Brain pericyte (primary cell): Measurements from ENCODE around the gene ANGEL2.
"Not testable (repeated sequence)": the region's sequence is repeated elsewhere in the genome, so short reads cannot be mapped to it uniquely, and the experiment has no call there.

ENCODE experiments used
- DNase-seq: peaks from one replicate; pipeline ENCODE4 v3.0.0-alpha.2; 2012; ENCODE audit warnings: low read depth, low spot score

Gene ANGEL2

DNA sequence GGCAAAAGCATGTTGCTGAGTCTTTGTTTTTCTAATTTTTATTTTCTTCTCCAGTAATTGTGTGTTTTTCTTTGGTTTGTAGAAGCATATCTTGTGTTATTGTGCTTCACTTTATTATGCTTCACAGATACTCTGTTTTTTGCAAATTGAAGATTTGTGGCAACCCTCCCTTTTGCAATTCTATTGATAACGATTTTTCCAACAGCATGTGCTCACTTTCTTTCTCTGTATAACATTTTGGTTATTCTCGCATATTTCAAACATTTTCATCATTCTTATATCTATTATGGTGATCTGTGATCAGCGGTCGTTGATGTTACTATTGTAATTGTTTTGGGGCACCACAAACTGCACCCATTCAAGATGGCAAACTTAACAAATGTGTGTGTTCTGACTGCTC lies 3.8 kb upstream of the ANGEL2 start:
- no peak for DNase-seq

DNA sequence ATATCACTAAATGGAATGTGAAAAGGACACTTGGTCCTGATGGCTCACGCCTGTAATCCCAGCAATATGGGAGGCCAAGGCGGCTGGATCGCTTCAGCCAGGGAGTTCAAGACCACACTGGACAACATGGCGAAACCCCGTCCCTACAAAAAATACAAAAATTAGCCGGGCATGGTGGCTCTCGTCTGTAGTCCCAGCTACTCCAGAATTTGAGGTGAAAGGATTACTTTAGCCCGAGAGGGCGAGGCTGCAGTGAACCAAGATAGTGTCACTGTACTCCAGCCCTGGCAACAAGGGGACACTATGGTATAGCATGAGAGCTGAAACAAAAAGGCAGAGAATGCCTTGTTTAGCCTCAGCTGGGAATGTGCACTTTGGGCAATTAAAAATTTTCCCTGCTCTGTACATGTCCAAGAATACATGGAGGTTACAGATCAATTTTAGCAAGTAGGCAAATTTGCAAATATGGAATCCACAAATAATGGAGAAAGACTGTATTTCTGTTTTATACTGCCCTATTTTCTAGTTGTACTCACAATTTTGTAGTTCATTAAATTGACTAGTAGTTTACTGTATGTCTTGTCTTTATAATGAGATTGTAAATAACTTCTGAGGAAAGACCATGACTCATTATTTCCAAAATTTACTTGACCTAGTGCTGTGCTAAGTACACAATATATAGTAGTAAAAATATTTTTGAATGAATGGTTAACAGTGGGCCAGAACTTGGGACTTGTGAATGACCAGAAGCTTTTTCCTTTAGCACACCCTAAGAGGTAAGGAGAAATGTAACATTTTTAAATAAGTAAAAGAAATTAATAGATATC lies 2.0 kb upstream of the ANGEL2 start:
- DNase-seq = no peak

DNA sequence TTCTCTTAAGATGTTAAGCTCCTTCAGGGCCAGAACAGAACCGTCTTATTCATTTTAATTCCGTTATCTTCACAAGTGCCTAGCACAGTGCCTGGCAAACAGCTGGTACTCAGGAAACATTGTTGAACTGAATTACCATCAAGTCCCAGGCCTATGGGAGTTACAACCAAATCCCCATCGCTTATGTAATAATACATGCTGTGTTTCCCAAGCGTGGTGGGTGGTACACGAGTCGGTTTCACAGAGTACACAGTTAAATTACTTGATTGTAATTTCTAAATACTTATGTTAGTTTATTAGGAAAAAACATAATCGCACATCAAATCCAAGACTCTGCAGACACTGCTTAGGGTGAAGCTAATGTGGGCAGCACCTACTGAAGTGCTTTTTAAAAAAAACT lies 1.0 kb downstream of the ANGEL2 start:
- no peak for DNase-seq

- DNase-seq = no peak
These were observed 7.1 kb downstream of the ANGEL2 start for GRCh38 chr1:213008564-213008963.

DNA sequence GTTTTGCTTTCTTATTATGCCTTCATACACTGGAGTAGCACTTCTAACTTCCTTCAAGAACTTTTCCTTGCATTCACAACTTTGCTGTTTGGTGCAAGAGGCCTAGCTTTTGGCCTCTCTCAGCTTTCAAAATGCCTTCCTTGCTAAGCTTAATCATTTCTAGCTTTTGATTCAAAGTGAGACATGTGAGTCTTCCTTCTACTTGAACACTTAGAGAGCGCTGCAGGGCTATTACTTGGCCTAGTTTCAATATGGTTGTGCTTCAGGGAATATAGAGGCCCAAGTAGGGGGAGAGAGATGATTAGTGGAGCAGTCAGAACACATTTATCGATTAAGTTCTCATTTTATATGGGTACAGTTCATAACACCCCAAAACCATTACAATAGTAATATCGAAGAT lies 12.4 kb downstream of the ANGEL2 start:
- DNase-seq = no peak

DNA sequence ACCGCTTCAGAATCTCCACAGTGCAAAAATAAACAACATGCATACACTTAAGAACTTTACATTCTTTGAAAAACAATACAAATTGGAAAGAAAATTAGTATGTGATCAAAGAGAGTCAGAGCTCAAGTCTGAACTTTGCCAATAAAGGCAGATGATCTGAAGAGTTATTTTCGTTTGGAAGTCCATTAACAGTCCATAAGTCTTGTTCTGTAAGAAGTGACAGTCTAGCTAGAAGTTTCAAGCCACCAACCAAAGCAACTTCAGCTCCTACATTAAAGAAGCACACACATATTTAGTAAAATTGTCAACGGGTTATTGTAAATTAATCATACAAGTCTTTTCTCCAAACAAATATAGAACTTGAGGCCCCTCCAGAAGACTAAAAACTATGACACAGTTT lies 20.7 kb downstream of the ANGEL2 start:
- DNase-seq = no peak

- DNase-seq = not testable (repeated sequence)
These were observed 21.7 kb downstream of the ANGEL2 start for GRCh38 chr1:212993960-212994359.

GRCh38 chr1:212990276-212990675 lies 25.4 kb downstream of the ANGEL2 start:
- DNase-seq = no peak

GRCh38 chr1:212987702-212988322 lies 27.9 kb downstream of the ANGEL2 start:
- no peak for DNase-seq

DNA sequence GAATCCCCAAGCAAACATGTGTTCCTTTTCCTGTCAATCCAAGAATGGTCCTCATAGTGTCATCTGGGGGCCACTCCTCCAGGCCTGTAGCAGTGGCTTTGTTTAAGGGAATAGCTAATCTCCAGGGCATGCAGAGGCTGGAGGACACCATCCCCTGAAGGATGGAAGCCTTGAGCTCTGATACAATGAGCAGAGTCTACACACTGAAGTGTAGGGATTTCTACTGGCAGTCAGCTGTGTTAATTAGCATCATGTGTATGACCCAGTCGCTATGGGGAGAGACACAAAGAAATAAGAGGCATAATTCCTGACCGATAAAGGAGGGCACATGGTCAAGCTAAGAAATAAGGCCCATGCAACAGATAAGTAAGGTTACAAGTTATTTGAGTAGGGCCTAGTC lies 29.1 kb downstream of the ANGEL2 start:
- no peak for DNase-seq

GRCh38 chr1:212984522-212985291 lies 31.0 kb downstream of the ANGEL2 start:
- DNase-seq = no peak

GRCh38 chr1:212983482-212983881 lies 32.2 kb downstream of the ANGEL2 start:
- no peak for DNase-seq

DNA sequence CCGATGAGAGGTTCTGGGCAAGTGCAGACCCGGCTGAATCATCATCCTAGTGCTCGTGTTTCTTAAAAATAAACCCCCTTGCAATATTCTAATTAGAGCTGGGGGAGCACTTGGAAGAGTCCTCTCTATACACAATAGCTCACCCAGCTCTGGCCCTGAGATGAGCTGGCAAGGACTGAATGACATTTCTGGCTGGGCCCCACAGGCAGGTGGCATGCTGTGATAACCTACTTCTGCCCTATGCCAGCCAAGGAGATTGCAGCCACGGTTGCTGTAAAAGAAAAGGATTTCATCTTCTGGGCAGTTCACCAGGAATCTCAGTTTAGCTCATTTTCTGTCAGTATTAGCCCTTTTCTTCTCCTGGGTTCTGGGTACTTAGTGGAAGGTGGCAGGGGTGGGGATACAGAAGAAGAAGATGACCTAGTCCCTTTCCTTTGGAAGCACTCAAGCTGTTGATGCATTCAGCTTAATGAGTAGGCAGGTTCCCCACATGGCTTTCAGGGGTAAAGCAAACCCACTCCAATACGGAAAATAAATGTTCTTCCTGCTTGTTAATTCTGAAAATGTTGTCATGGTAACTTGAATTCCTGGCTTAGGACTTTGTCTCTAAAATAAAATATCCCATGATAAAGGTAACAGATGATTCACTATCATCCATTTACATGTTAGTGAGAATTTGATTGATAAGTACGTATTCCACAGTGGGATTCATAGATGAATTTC lies 33.1 kb downstream of the ANGEL2 start:
- no peak for DNase-seq

- no peak for DNase-seq
These were observed 33.9 kb downstream of the ANGEL2 start for GRCh38 chr1:212981571-212982328.

DNA sequence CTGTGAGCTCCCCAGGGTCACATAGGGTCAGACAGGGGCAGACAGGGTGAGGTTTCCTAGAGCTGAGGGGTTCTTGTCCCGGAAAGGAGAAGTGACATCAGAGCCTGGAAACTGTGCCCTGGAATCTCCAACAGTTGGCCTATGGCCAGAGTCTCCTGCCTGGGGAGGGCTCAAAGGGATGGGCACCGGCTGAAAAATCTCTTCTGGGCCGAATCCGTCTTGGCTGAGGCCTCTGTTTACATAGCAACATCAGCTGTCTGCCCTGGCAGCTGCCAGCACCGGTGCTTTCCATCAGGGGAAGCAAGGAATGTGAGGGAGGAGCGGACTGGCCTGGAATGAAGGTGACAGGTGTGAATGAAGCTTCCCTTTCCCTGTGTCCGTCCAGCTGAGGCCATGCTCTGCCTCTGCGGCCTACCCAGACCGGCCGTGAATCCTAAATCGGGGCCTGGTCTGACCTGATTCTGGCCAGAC lies 34.6 kb downstream of the ANGEL2 start:
- no peak for DNase-seq

GRCh38 chr1:212980123-212980785 lies 35.4 kb downstream of the ANGEL2 start:
- no peak for DNase-seq

GRCh38 chr1:212979340-212980122 lies 36.1 kb downstream of the ANGEL2 start:
- no peak for DNase-seq

DNA sequence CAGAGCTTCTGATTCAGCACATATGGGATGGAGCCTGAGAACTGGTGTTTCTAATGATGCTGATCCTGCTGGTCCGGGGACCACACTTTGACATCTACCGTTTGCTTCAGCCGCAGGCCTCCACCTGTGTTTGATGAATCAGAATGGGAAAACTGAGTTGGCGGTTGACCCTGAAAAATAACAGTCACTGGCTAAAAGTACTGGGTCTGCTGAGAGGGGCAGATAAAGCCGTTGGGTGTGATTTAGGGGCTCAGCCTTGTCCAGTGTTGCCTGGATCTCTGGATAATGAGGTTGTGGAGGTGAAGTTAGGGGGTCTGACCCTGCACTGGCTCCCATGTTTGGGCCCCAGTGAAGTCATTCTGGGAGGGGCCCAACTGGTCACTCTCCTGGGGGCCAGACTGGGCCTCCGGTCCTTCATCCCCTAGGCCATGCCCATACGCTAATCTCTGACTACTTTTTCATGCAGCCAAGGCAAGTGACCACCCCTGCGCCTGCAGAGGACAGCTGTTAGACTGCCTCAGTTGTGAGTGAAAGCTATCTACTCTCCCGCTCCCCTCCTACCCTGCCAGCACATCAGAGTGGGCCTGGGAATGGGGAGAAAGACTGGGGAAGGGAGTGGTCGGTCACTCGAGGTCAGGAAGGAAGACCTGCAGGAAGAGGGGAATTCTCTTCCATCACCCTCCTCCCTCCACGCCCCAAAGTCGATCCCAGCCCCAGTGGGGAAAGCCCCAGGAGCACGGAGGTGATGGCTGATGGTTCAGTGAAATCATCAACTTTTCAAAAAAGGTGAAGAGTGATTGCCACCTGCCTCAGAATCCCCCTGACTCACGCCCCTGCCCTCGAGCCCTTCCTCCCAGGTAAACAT lies 37.7 kb downstream of the ANGEL2 start:
- DNase-seq = no peak

- no peak for DNase-seq
These were observed 39.1 kb downstream of the ANGEL2 start for GRCh38 chr1:212976586-212976985.
